K562 (cell line): Measurements from ENCODE around the gene RNF17. TPM values are rescaled to one million over a fixed set of nuclear protein-coding genes. Genes with fewer than 3 reads are reported as not detected.
A peak's percentile ranks its signal among the peaks of the same experiment; 100 is the strongest.

Experiments used
- CHD1 ChIP-seq: fragments of 200-600 bp; sonication (generic); IDR thresholded peaks from one replicate; pipeline ENCODE4 v1.6.1; 2012; ENCODE audit warnings: mild to moderate bottlenecking, moderate library complexity, low read length, inconsistent platforms
- MYNN ChIP-seq, 2 experiments: sonication (generic); formaldehyde crosslinking in 1 of 2; IDR thresholded peaks; 2 replicates each; pipeline versions ENCODE4 v1.5.0 to v1.6.1; 2016 to 2020; ENCODE audit warnings: antibody characterized with exemption in 1 of 2, missing genetic modification reagents in 1 of 2
- NFRKB ChIP-seq: fragments of 450-650 bp; IDR thresholded peaks from 2 replicates; pipeline ENCODE4 v1.6.1; 2016; ENCODE audit warnings: low read depth
- NR4A1 ChIP-seq, 2 experiments: fragments of 250-450 bp in 1 of 2; fragments of 450-650 bp in 1 of 2; sonication (Bioruptor Pico) in 1 of 2; IDR thresholded peaks; 2 replicates each; pipeline versions ENCODE4 v1.4.0 to v1.6.1; 2016 to 2020; ENCODE audit warnings: mild to moderate bottlenecking in 2 of 2, missing compliant biosample characterization in 1 of 2, missing genetic modification characterization in 1 of 2, moderate library complexity in 1 of 2
- PRPF4 ChIP-seq: fragments of 200-400 bp; formaldehyde crosslinking; IDR thresholded peaks from one replicate; pipeline ENCODE4 v1.6.1; 2017; ENCODE audit warnings: low read length, low read depth, mild to moderate bottlenecking; ENCODE audit not compliant: insufficient read depth, poor library complexity, severe bottlenecking
- PURB ChIP-seq: sonication (generic); formaldehyde crosslinking; IDR thresholded peaks from 2 replicates; pipeline ENCODE4 v1.9.0; 2021; ENCODE audit warnings: low read depth, mild to moderate bottlenecking, missing genetic modification reagents
- SMARCC2 ChIP-seq: fragments of 450-650 bp; IDR thresholded peaks from 2 replicates; pipeline ENCODE4 v1.6.1; 2017; ENCODE audit warnings: antibody characterized with exemption, moderate library complexity, mild to moderate bottlenecking, low read depth
- TAL1 ChIP-seq: fragments of 450-650 bp; IDR thresholded peaks from 2 replicates; pipeline ENCODE4 v1.6.1; 2016; ENCODE audit warnings: mild to moderate bottlenecking
- XRCC5 ChIP-seq: fragments of 200-400 bp; formaldehyde crosslinking; IDR thresholded peaks from 2 replicates; pipeline ENCODE4 v1.6.1; 2017; ENCODE audit warnings: low read depth, mild to moderate bottlenecking, low read length
- ZBTB8A ChIP-seq: fragments of 450-650 bp; IDR thresholded peaks from 2 replicates; pipeline ENCODE4 v1.6.1; 2018; ENCODE audit warnings: mild to moderate bottlenecking, moderate library complexity; ENCODE audit not compliant: partially characterized antibody
- polyA plus RNA-seq, 8 experiments: library from polyadenylated mRNA; depleted of rRNA in 4 of 8; stranded (reverse) in 5 of 8; unstranded in 3 of 8; fragments of >200 nt; fragmentation: Nextera tagmentation in 2 of 8; fragmentation: Illumina TruSeq in 1 of 8; extraction: Ambion mirVana in 2 of 8; extraction: Trizol in 1 of 8; gene quantifications; 2 replicates each; pipeline versions ENCODE4 v1.2.1 to v1.2.3, GENCODE V29; 2011 to 2014; ENCODE audit warnings: inconsistent platforms in 1 of 8, missing spikeins in 1 of 8
- total RNA-seq, 7 experiments: library from RNA; depleted of rRNA in 6 of 7; stranded (reverse); fragments of >200 nt in 6 of 7; fragmentation: Illumina TruSeq in 2 of 7; extraction: Trizol in 2 of 7; gene quantifications; 2 replicates each; pipeline versions ENCODE4 v1.2.1 to v1.2.3, GENCODE V29; 2011 to 2021; ENCODE audit warnings: low replicate concordance in 1 of 7
- TF ChIP-seq, protein P1 (sequence below): sonication (generic); formaldehyde crosslinking; IDR thresholded peaks from 2 replicates; pipeline ENCODE4 v1.9.0; 2022; ENCODE audit warnings: mild to moderate bottlenecking, missing genetic modification reagents
- TF ChIP-seq, protein P2 (sequence below): fragments of 450-650 bp; IDR thresholded peaks from 2 replicates; pipeline ENCODE4 v1.6.1; 2016; ENCODE audit warnings: missing biosample characterization, missing genetic modification characterization
- TF ChIP-seq, protein P3 (sequence below): fragments of 450-650 bp; conservative IDR thresholded peaks from 2 replicates; pipeline ENCODE4 v1.6.1; 2016; ENCODE audit warnings: missing genetic modification characterization, low read depth, mild to moderate bottlenecking, control low read depth, missing compliant biosample characterization
- TF ChIP-seq, protein P4 (sequence below): fragments of 250-450 bp; sonication (Bioruptor Pico); IDR thresholded peaks from 2 replicates; pipeline ENCODE4 v1.4.0; 2020
- TF ChIP-seq, protein P5 (sequence below): fragments of 250-450 bp; sonication (Bioruptor Pico); IDR thresholded peaks from 2 replicates; pipeline ENCODE4 v1.4.0; 2020

The RNF17 gene
- total and polyA plus RNA-seq, 9 of the 15 experiments (the other 6 are each of a cell fraction or from before 2014, with no cell fraction given), result 0.11 to 0.90 (median 0.58) TPM

DNA sequence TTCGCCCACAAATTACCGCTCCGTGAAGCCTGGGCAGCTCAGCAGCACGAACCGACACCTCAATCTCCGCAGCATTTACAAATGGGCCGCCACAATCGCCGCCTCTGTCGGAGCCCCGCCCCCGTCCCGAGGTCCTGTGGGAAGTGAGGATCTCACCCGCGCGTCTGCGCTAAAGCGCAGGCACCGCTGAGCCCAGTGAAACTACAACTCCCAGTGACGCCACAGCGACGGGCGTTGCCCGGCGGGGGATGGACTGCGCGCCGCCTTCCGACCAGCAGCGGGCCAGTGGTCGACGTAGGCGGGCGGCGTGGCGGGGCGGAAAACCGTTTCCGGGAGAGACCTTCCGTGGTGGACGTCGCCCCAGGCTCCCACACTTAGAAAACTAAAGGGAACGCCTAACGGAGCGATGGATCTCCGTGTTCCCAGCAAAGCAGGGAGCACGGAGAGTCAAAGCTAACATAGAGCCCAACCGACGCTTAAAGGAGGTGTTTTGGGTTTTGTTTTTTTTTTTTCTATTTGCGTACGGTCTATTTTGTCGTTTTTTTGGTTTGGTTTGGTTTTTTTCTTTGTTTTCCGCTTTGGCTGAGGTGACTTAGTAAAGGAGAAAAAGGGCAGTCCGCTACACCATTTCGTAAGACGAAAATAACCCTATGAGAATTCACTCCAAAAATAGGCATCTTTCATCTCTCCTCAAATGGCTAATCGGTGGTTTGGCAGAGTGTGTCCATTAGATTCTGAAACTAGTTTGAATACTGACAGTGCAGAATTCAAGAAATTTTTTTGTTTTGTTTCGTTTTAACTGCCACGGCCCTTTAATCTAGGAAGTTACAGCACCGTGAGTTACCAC lies 159.0 kb downstream of the RNF17 start (continued):
- TF ChIP-seq, protein P1, sequence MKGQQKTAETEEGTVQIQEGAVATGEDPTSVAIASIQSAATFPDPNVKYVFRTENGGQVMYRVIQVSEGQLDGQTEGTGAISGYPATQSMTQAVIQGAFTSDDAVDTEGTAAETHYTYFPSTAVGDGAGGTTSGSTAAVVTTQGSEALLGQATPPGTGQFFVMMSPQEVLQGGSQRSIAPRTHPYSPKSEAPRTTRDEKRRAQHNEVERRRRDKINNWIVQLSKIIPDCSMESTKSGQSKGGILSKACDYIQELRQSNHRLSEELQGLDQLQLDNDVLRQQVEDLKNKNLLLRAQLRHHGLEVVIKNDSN (CRISPR knock-in tag), result no peak
- TF ChIP-seq TAL1 (no peak), XRCC5 (no peak), CHD1 (no peak), NFRKB (peak; percentile 97), ZBTB8A (no peak), NR4A1 (CRISPR knock-in tag; IDR thresholded peaks at IDR 0.05) (no peak), NR4A1 (tag; IDR thresholded peaks at IDR 0.05) (no peak), PURB (CRISPR knock-in tag) (no peak), MYNN (IDR thresholded peaks at IDR 0.05) (no peak), MYNN (CRISPR knock-in tag; IDR thresholded peaks at IDR 0.05) (no peak), SMARCC2 (no peak), PRPF4 (no peak)
- TF ChIP-seq, protein P2, sequence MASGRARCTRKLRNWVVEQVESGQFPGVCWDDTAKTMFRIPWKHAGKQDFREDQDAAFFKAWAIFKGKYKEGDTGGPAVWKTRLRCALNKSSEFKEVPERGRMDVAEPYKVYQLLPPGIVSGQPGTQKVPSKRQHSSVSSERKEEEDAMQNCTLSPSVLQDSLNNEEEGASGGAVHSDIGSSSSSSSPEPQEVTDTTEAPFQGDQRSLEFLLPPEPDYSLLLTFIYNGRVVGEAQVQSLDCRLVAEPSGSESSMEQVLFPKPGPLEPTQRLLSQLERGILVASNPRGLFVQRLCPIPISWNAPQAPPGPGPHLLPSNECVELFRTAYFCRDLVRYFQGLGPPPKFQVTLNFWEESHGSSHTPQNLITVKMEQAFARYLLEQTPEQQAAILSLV (tag), result no peak
- TF ChIP-seq, protein P3, sequence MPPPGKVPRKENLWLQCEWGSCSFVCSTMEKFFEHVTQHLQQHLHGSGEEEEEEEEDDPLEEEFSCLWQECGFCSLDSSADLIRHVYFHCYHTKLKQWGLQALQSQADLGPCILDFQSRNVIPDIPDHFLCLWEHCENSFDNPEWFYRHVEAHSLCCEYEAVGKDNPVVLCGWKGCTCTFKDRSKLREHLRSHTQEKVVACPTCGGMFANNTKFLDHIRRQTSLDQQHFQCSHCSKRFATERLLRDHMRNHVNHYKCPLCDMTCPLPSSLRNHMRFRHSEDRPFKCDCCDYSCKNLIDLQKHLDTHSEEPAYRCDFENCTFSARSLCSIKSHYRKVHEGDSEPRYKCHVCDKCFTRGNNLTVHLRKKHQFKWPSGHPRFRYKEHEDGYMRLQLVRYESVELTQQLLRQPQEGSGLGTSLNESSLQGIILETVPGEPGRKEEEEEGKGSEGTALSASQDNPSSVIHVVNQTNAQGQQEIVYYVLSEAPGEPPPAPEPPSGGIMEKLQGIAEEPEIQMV, result no peak
- TF ChIP-seq, protein P4, sequence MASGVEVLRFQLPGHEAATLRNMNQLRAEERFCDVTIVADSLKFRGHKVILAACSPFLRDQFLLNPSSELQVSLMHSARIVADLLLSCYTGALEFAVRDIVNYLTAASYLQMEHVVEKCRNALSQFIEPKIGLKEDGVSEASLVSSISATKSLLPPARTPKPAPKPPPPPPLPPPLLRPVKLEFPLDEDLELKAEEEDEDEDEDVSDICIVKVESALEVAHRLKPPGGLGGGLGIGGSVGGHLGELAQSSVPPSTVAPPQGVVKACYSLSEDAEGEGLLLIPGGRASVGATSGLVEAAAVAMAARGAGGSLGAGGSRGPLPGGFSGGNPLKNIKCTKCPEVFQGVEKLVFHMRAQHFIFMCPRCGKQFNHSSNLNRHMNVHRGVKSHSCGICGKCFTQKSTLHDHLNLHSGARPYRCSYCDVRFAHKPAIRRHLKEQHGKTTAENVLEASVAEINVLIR (CRISPR knock-in tag), result 0 out of 2 replicates have a peak, but pooled peaks have one; percentile 22
- TF ChIP-seq, protein P5, sequence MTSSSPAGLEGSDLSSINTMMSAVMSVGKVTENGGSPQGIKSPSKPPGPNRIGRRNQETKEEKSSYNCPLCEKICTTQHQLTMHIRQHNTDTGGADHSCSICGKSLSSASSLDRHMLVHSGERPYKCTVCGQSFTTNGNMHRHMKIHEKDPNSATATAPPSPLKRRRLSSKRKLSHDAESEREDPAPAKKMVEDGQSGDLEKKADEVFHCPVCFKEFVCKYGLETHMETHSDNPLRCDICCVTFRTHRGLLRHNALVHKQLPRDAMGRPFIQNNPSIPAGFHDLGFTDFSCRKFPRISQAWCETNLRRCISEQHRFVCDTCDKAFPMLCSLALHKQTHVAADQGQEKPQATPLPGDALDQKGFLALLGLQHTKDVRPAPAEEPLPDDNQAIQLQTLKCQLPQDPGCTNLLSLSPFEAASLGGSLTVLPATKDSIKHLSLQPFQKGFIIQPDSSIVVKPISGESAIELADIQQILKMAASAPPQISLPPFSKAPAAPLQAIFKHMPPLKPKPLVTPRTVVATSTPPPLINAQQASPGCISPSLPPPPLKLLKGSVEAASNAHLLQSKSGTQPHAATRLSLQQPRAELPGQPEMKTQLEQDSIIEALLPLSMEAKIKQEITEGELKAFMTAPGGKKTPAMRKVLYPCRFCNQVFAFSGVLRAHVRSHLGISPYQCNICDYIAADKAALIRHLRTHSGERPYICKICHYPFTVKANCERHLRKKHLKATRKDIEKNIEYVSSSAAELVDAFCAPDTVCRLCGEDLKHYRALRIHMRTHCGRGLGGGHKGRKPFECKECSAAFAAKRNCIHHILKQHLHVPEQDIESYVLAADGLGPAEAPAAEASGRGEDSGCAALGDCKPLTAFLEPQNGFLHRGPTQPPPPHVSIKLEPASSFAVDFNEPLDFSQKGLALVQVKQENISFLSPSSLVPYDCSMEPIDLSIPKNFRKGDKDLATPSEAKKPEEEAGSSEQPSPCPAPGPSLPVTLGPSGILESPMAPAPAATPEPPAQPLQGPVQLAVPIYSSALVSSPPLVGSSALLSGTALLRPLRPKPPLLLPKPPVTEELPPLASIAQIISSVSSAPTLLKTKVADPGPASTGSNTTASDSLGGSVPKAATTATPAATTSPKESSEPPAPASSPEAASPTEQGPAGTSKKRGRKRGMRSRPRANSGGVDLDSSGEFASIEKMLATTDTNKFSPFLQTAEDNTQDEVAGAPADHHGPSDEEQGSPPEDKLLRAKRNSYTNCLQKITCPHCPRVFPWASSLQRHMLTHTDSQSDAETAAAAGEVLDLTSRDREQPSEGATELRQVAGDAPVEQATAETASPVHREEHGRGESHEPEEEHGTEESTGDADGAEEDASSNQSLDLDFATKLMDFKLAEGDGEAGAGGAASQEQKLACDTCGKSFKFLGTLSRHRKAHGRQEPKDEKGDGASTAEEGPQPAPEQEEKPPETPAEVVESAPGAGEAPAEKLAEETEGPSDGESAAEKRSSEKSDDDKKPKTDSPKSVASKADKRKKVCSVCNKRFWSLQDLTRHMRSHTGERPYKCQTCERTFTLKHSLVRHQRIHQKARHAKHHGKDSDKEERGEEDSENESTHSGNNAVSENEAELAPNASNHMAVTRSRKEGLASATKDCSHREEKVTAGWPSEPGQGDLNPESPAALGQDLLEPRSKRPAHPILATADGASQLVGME, result no peak
